ENCODE data around the gene SERPINE1.
A peak's percentile ranks its signal among the peaks of the same experiment; 100 is the strongest.

DNA sequence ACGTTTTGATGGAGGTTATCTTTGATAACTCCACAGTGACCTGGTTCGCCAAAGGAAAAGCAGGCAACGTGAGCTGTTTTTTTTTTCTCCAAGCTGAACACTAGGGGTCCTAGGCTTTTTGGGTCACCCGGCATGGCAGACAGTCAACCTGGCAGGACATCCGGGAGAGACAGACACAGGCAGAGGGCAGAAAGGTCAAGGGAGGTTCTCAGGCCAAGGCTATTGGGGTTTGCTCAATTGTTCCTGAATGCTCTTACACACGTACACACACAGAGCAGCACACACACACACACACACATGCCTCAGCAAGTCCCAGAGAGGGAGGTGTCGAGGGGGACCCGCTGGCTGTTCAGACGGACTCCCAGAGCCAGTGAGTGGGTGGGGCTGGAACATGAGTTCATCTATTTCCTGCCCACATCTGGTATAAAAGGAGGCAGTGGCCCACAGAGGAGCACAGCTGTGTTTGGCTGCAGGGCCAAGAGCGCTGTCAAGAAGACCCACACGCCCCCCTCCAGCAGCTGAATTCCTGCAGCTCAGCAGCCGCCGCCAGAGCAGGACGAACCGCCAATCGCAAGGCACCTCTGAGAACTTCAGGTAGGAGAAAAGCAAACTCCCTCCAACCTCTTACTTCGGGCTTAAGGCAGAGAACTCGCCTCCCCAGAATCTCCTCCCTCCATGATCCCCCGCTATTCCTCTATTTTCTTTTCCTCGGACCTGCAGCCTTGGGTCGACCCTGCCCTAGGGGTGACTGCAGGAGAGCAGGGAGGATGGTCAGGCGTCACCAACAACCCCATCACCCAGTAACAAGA, at the start of gene SERPINE1:
- TF ChIP-seq POLR2A (IDR thresholded peaks at IDR 0.05; ENCODE audit: low read length) = peak; percentile 95
- TF ChIP-seq GATA1 (IDR thresholded peaks at IDR 0.05; ENCODE audit: low read depth, low read length) = no peak
